ENCODE results near the gene SPEF2.

Gene SPEF2

DNA sequence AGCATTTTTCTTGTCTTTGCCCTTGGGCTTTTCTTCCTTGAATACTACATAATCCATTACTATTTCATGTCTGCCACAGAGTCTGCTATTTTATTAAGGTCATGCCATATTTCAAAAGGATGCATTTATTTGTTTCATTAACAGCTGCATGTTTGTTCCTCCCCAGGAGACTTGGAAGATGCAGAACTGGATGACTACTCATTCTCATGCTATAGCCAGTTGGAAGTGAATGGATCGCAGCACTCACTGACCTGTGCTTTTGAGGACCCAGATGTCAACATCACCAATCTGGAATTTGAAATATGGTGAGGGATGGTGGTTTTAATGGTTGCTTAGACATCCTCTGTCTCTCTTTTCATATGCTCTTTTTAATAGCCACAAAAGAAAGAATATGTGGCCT lies 243.0 kb downstream of the SPEF2 start:
- no peak for DNase-seq

DNA sequence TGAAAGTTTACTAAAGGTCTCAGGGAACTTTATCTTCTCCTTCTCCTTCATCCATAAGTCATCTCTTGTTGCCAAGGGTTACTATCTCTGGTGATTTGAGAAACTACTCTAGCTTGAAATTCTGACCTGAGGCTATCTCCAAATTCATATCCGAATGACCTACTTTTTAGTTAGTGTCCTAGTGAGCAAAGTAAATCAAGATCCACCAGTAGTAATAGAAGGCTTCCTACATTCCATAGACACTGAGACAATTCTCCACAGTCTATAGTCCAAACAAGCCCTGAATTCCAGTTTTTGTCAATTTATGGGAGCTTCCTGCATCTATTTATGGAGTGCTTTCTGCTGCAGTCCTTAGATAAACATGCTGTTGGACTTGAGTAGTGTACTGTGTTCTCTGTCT lies 244.1 kb downstream of the SPEF2 start:
- no peak for DNase-seq

DNA sequence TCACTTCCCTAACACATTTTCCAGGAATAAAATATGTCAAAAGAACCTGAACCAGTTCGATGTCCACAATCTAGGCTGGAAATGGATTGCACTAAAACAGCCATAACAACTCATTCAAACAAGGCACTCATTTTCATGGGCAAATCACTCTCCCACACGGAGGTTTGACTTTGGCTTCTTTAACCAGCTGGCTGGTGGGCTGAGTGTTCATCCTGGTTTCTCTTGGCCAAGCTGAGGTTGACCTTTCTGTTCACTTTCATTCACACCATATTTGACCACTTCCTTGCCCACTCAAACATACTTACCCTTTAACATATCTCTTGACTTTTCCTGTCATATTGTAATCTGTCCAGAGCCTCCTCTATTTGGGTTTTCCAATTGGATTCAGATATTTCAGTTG lies 244.5 kb downstream of the SPEF2 start:
- no peak for DNase-seq

DNA sequence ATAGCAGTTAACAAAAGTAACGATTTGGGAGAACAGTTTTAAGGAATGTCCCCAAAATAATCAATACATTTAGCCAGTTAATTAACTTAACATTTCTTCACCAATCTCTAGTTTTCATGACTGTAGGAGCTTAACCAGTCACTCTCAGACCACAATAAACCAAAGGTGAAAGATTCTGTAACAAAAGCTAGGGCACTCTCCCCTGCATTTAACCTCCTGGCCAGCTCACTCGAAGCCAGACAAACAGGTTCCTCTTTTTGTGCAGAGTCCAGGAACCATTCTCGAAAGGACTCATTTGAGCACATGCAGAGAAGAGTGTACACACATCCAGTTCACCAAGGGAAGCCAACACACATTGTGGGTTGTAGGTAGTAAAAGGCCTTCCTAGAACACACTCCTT lies 245.5 kb downstream of the SPEF2 start:
- DNase-seq: no peak

Data from activated T-cell treated with anti-CD3 and anti-CD28 coated beads, Interleukin-2, amount 50 U/mL, for 1 hour (primary cell).